ENCODE results near the gene FARS2. TPM values are rescaled to one million over a fixed set of nuclear protein-coding genes. Genes with fewer than 3 reads are reported as not detected.
A peak's percentile ranks its signal among the peaks of the same experiment; 100 is the strongest.
"Not testable (repeated sequence)": the region's sequence is repeated elsewhere in the genome, so short reads cannot be mapped to it uniquely, and the experiment has no call there.

The FARS2 gene
- total RNA-seq, 1 donor from 2014 or later, result 24.8 TPM

DNA sequence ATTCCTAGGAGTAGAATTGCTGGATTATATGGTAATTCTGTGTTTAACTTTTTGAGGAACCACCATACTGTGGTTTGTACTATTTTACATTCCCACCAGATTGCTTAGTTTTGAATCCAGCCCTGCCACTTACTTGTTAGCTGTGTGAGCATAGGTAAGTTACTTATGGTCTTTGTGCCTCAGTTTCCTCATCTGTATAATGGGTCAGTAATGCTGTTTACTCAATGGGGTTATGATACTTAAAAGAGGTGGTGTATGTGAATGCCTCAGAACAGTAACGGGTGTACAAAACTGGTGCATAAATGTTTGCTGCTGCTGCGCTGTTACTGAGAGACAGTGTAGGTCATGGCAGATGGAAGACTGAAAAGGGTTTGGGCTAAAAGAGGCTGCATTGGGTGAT is 506.2 kb downstream of the FARS2 start:
- no peak for DNase-seq

DNA sequence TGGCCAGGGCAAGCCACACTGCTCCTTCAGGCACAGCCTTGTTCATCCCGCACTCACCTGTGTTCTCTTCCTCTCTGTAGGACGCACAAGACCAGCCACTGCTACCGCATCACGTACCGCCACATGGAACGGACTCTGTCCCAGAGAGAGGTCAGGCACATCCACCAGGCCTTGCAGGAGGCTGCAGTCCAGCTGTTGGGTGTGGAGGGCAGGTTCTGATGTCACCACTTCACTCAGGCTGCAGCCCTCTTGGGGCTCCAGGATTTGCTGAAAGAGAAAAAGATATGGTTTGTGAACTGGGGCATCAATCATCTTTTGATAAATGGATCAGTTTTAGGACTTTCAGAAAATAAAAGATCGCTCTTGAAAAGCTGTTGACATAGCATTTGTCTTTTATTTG is 509.9 kb downstream of the FARS2 start:
- no peak for DNase-seq

DNA sequence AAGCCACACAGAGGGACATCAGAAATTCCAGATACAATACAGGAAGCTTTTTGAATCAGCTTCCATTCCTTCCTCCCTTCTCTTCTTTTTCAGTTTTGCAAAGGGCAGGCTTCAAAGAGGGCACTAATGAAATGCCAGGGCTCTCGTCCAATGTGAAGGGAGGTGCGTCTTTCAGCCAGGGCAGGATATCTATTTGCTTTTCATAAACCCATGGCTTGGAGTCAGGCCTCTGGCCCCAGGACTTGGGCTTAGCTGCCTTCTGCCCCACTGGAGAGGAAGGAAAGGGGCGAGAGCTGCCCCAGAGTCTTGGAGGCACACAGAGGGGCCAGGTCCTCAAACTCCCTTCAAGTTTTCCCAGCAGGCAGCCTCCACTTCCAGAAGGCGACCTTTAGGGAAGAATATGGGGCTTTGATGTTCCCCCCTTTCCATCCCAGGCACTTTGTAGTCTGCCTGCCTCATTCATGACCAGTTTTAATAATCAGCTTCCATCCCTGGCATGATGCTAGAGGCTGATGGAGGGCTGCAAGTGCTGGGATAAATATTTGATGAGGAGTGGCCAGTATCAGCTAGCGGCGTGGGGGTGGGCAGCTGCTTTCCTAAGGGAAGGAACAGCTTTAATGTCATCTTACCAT is 510.6 kb downstream of the FARS2 start:
- DNase-seq, result no peak

DNA sequence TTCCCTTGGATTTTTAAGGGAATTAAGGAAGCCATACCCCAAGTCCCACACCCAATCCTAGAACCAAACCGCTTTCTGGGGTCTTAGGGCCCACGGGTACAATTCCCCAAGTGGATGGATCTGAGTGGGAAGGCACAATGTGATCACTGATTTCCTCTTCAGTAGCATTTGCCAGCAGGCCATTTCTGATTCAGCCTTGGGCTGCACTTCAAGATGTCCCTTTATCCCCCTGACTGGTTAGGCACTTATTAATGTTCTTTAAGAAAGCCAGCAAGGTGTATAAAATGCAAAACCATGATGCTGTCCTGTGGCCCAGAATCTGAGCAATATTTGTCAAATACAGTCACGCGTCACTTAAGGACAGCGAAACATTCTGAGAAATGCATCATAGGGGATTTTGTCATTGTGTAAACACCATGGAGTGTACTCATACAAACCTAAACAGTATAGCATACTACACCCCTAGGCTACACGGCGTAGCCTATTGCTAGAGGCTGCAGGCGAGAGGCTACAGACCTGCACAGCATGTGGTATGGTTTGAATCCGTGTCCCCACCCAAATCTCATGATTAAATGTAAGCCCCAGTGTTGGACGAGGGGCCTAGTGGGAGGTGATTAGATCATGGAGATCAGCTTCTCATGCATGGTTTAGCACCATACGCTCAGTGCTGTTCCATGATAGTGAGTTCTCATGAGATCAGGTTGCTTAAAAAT is 511.3 kb downstream of the FARS2 start:
- DNase-seq, result no peak

DNA sequence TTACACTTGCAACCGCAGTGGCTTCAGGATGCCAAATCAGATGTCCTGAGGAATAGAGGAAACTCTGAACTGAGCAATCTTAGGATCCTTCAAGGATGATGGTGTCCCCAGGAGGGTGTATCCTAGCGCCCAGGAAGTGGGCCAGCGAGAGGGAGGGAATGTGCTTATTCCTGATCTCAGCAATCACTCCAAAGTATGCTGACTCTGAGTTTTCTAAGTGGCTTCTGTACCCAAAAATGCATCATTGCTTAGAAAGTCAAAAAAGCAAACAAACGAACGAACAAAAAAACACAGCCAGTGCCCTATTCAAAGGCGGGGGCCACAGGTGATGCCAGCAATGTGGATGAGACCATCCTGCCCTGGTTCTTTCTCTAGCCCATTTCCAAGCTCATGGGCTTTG is 514.8 kb downstream of the FARS2 start:
- no peak for DNase-seq

GRCh38 chr6:5776706-5777390 is 515.5 kb downstream of the FARS2 start:
- no peak for DNase-seq

- DNase-seq, result no peak
Observed at GRCh38 chr6:5778317-5778857, 517.1 kb downstream of the FARS2 start.

DNA sequence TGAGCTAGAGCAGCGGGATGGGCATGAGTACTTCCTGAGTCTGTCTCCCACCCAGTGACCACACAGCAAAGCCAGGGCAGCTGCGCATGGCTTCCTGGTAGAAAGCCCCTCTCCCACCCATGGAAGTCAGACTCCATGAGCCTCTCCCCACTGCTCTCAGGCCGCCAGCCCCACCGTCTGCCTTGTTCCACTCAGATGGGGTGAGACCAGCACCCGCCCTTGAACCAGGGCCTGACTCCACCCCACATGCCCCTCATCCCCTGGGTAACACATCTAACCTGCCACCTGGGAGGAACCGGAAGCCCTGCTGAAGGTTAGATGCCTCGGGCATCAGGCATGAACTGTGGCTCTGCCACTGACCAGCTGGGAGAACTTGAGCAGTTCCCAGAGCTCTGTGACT is 517.6 kb downstream of the FARS2 start:
- no peak for DNase-seq

GRCh38 chr6:5781019-5781418 is 519.7 kb downstream of the FARS2 start:
- no peak for DNase-seq

DNA sequence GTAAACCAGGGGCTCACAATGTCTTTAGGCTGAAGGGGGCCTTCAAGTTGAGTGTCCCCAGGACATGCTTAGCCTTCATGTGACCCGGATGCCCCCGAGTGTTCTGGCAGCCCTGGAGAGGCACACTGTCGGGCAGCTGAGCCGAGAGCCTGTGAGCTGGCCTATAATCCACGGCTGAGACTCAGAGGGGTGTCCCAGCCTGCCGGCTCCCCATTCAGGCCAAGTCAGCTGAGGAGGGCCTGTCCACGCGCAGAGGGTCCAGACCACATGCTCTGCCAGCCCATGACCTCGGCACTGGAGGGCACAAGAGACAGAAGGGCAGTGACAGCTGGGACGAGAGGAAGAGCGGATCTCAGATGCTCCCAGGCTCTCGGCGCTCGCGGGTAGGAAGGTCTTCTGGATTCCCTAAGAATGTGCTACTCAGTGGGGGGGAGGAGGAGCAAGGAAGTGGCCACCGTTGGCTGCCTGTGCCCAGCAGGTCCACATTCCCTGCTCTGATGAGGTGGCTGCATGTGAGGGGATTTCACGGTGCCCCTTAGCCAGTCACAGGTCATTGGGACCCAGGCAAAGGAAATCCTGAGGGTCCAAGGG is 520.7 kb downstream of the FARS2 start:
- no peak for DNase-seq

DNA sequence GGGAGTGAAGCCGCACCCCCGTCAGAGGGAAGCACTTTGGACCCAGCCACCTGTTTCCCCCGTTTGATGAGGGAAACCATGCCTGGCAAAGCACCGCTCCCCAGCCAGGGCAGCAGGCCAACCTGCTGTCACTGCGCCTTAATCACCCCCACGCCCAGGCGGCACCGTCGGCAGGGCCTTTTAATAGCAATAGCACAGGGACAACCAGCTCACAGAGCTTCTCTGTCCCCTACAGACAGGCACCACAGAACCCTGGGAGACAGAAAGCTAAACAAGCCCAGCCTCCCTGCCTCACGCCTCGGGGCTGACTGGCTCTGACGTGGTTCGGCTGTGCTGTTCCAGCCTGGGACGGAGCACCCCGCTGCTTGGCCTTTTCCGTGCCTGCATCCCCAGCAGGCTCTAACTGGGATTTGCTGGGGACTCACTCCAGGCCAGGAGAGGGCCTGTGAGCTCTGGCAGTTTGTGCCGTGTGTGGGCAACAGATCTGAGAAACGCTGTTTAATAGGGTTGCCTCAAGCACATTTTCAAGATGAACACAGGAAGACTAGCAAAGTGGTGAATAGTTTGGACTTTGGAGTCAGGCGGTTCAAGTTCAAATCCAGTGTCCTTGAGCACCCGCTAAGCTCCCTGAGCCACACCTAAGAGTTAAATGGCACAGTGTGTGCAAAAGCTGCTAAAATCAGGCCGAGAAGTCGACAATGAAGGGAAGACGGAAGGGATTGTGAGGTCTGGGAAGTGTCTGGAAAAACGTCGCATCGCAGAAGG is 521.7 kb downstream of the FARS2 start:
- DNase-seq, result peak; percentile 37

GRCh38 chr6:5783584-5784089 is 522.3 kb downstream of the FARS2 start:
- no peak for DNase-seq

DNA sequence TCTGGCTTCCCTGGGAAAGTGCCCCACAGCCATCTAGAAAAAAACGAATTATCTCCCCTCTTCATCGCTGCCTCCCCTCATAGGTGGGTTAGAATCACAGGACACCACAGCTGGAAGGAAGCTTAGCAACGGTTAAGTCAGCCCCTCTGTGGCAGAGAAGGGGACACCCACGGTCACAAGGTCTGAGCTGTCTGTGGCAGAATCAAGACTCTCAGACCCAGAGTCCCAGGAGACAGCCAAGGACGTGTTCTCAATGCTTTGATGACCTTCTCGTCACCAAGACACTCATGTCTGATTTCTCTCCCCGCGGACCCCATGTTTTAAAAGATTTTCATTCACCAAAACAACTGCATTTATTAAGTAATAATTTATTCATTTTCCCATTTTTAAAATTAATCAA is 523.9 kb downstream of the FARS2 start:
- no peak for DNase-seq

DNA sequence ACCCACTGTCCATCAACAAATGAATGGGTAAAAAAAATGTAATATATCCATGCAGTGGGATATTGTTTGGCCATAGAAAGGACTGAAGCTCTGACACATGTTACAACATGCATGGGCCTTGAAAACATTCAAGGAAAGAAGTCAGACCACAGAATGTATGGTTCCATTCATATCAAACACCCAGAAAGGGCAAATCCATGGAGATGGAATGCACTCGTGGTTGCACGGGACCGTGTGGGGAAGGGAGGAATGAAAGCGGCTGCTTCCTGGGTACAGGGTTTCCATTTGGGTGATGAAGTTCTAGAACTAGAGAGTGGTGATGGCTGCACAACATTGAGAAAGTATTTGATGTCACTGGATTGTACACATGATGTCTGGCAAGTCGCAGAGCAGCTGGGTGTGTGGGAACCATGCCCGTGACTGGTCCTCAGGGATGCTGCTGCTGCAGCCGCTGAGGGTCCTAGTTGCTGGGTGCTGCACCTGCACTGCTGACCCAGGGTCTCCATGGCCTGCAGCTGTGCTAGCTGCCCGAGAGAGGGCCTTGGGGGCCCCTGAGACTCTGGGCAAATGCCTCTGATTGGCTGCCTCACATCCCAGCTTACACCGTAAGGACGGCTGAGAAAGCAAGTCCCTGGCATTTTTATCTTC is 525.1 kb downstream of the FARS2 start:
- no peak for DNase-seq

DNA sequence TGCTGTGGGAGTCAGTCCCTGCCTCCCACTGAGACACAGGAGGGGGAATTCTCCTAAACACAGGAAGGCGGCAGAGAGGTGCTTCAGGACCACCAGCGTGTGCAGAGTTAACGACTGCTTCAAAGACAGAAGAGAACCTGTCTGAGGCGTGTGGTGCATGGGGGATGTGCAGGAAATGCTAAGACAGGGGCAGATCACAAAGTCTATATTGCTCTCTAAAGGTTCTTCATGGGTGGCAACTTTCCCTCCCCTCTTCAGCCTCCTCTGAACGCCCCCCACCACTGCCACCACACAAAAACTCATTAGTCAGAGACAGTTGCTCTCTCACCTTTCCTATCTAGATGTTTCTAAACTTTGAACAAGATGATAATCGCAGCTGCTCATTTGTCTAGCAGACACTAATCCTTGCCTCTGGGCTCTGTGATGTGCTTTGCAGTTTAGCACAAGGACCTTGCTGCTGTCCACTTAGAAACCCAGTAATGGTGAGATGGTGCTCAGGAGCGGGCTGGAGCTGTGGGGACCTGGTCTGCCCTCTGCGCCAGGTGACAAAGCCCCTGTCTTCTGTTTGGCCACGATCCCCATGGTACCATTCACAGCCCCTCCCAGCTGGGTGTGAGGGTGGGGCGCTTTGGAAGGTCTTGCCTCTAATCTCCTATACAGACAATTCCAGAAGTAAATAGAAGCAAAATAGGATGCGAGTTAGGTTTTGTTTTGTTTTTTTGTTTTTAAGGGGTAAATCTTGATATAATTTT is 525.8 kb downstream of the FARS2 start:
- no peak for DNase-seq

GRCh38 chr6:5789426-5789825 is 528.1 kb downstream of the FARS2 start:
- DNase-seq, result not testable (repeated sequence)

DNA sequence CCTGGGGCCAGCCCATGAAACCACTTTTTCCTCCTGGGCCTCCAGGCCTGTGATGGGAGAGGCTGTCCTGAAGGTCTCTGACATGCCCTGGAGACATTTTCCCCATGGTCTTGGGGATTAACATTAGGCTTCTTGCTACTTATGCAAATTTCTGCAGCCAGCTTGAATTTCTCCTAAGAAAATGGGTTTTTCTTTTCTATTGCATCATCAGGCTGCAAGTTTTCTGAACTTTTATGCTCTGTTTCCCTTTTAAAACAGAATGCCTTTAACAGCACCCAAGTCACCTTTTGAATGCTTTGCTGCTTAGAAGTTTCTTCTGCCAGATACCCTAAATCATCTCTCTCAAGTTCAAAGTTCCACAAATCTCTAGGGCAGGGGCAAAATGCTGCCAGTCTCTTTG is 535.2 kb downstream of the FARS2 start:
- not testable (repeated sequence) for DNase-seq

GRCh38 chr6:5806406-5806805 is 545.1 kb downstream of the FARS2 start:
- not testable (repeated sequence) for DNase-seq

DNA sequence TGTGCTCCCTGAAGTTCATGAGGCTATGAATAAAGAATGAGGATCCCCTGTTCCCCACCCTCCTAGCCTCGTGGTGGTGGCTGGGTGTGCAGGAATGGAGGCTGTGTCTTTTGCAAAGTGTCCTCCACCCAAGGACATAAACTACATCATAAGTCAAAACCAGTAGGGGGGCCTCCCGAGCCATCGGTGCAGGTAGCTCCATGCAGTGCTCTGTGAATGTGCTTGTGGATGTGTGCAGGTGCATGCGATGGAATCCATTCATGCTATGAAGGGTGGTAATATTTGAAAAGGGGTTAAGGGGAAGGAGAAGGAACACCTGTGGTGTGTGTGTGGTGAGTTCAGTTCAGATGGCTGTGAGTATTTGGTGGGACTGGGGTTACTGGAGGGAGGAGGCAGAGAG is 548.1 kb downstream of the FARS2 start:
- DNase-seq, result no peak

DNA sequence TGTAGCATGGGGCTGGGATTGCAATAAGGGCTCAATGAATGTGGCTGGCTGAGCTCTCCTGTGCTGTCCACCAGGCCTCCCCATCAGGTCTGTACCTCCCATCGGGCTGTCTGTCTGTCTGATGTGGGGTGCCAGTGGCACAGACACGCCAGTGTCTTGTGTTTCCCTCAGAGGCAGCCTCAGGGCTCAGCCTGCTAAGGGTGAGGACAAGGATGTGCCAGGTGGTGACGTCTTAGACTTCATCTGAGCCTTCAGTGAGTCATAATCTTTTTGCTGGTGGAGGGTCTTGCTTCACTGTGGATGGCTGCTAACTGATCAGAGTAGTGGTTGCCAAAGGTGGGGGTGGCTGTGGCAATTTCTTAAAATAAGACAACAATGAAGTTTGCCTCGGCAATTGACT is 550.7 kb downstream of the FARS2 start:
- DNase-seq, result no peak

DNA sequence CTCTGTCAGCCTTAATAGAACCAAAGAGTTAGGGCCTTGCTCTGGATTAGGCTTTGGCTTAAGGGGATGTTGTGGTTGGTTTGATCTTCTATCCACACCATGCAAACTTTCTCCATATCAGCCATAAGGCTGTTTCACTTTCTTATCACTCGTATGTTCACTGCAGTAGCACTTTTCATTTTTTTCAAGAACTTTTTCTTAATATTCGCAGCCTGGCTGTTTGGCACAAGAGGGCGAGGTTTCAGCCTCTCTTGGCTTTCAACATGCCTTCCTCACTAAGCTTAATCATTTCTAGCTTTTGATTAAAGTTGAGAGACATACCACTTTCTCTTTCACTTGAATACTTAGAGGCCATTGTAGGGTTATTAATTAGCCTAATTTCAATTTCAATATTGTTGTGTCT is 552.3 kb downstream of the FARS2 start:
- no peak for DNase-seq

Data from occipital lobe (tissue), 2 donors.